Activated naive CD8-positive, alpha-beta T cell (primary cell): Measurements from ENCODE around the gene CHD3.
"Not testable (repeated sequence)": the region's sequence is repeated elsewhere in the genome, so short reads cannot be mapped to it uniquely, and the experiment has no call there.

Experiments
- H3K27ac Mint-ChIP-seq: one replicate; pipeline ENCODE4 v1.8.0; 2021; ENCODE audit warnings: mixed read lengths
- H3K27me3 Mint-ChIP-seq: one replicate; pipeline ENCODE4 v1.8.0; 2021; ENCODE audit warnings: mixed read lengths
- H3K36me3 Mint-ChIP-seq: one replicate; pipeline ENCODE4 v1.8.0; 2021; ENCODE audit warnings: mixed read lengths
- H3K4me1 Mint-ChIP-seq: one replicate; pipeline ENCODE4 v1.8.0; 2021; ENCODE audit warnings: low read depth, mixed read lengths
- H3K4me3 Mint-ChIP-seq: one replicate; pipeline ENCODE4 v1.8.0; 2021; ENCODE audit warnings: mild to moderate bottlenecking, mixed read lengths
- H3K9me3 Mint-ChIP-seq: one replicate; pipeline ENCODE4 v1.8.0; 2021; ENCODE audit warnings: low read depth, mixed read lengths

CHD3 gene

DNA sequence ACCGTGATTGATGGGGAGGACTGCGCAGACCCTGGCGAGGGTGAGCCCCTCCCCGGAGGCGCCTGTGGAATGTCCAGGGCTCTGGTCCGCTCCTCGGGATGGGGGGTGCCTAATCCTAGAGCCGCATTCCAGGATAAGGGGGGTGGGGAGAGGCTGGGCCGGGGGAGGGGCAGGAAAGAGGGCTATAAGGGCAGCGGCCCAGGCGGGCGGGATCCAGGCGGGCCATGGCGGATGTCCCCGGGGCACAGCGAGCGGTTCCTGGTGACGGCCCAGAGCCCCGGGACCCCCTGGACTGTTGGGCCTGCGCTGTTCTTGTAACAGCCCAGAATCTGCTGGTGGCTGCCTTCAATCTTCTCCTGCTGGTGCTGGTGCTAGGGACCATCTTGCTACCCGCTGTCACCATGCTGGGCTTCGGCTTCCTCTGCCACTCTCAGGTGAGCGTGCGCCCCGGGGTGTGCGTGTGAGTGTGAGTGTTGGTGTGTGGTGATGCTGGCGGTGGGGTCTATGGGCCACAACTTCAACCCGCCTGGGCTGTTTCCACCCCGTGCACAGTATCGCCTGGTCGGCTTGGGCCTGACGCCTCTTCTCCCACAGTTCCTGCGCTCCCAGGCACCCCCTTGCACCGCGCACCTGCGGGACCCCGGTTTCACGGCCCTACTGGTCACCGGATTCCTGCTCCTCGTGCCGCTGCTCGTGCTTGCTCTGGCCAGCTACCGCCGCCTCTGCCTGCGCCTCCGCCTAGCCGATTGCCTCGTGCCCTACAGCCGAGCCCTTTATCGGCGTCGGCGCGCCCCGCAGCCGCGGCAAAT, 33.5 kb upstream of the CHD3 start, which contains the start of gene TMEM88:
Gene TMEM88, plus strand, starts transcription at position 216 of the 809 bp plus-strand sequence. Its CDS starts 9 bp downstream, at position 225.
- no peaks in the 10 kb centered on the region for H3K27me3 Mint-ChIP-seq
- H3K9me3 Mint-ChIP-seq = no peaks in the 10 kb centered on the region
- peaks cover 9% of the 10 kb centered on the region for H3K36me3 Mint-ChIP-seq
- H3K4me1 Mint-ChIP-seq = peaks cover 31% of the 10 kb centered on the region
- no peak within 1 kb of the TSS for H3K27ac Mint-ChIP-seq
- H3K4me3 Mint-ChIP-seq = no peak within 1 kb of the TSS

- Mint-ChIP-seq H3K27ac (no peak overlapping the region), H3K4me3 (no peak overlapping the region), H3K36me3 (peaks cover 9% of the 10 kb centered on the region), H3K27me3 (no peaks in the 10 kb centered on the region), H3K4me1 (peaks cover 26% of the 10 kb centered on the region), H3K9me3 (no peaks in the 10 kb centered on the region)
These were observed 33.0 kb upstream of the CHD3 start for GRCh38 chr17:7855660-7856010.

DNA sequence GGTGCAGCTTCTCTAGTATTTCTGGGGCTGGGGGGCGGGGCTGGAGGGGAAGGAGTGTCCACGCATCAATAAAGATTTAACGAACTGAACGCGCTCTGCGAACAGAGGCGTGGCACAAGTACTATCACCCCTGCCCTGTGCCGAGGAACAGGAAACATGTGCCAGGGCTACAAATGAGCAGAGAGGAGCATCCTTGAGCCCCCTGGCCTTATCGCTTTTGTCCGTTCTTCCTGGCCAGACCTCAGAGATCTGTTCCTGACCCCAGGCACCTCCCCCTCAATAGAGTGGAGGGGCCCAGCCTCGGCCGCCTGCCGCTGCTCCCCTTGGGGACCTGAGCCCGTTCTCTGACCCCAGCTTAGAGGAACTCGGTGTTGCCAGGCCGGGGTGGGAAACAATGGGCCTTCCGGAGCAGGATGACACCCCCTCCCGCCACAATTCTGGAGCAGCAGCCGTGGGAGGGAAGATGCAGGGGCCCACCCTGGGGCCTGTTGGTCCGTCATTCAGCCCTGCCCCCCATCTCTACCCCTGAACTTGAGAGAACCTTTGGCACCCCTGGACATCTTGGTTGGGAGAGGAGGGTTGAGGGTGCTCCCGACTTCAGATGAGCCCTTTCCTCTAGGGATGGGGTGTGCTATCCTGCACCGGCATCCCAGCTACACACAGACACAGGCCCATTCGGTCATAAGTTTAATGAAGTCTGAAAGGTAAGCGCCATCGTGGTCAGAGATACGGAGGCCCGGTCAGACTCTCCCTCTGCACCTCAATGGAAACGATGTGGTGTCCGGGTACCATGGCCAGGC, 32.4 kb upstream of the CHD3 start:
- peaks cover 20% of the 10 kb centered on the region for H3K4me1 Mint-ChIP-seq
- H3K27ac Mint-ChIP-seq = no peak overlapping the region
- H3K4me3 Mint-ChIP-seq = no peak overlapping the region
- H3K9me3 Mint-ChIP-seq = no peaks in the 10 kb centered on the region
- peaks cover 9% of the 10 kb centered on the region for H3K36me3 Mint-ChIP-seq
- no peaks in the 10 kb centered on the region for H3K27me3 Mint-ChIP-seq

DNA sequence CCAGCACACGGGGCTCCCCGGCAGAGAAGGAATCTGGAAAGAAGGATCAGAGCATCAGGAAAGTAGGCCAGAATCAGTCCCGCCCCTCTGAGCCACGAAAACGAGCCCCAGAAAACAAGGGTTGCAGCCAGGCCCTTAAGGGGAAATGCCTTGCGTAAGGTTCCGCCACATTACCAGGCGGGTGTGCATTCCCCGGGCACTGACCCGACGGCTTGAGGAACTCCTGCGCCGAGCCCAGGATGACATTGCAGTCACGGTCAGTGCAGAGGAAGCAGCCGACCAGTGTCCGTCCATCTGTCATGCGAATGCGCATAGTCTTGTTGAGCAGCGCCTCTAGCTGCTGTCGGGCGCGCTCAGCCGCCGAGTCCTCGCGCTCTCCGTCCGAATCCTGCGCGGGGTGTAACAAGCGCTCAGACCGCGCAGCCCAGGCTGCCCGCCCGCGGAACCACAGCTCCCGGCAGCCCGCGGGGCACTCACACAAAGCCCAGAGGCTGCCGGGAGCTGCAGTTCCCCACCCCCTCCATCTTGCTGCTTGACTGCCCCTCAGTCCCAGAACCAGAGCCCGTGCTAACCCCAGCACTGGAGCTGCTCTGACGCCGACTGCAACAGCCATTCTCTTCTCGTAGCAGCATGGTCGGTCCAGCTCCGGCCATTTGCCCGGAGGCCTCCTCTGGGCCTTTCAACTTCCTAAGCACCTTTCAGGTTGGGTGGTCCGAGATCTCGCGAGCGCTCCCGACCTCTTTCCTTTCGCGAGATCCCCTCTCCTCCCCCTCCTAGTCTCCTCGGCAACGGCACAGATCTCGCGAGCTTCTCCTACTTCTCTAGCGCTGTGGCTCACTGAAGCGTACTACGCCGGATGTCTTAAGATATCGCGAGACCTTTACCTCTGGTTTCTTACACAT, 31.5 kb upstream of the CHD3 start, which contains the start of gene NAA38:
Gene NAA38, minus strand, starts transcription at position 749 of the 902 bp plus-strand sequence. Its CDS starts 96 bp downstream, at position 653.
- H3K27ac Mint-ChIP-seq = no peak within 1 kb of the TSS
- peaks cover 14% of the 10 kb centered on the region for H3K4me1 Mint-ChIP-seq
- no peaks in the 10 kb centered on the region for H3K9me3 Mint-ChIP-seq
- peaks cover 9% of the 10 kb centered on the region for H3K36me3 Mint-ChIP-seq
- no peak within 1 kb of the TSS for H3K4me3 Mint-ChIP-seq
- no peaks in the 10 kb centered on the region for H3K27me3 Mint-ChIP-seq

- H3K9me3 Mint-ChIP-seq = no peaks in the 10 kb centered on the region
- no peaks in the 10 kb centered on the region for H3K27me3 Mint-ChIP-seq
- peaks cover 16% of the 10 kb centered on the region for H3K4me1 Mint-ChIP-seq
- no peak within 1 kb of the TSS for H3K4me3 Mint-ChIP-seq
- H3K36me3 Mint-ChIP-seq = peaks cover 9% of the 10 kb centered on the region
- no peak within 1 kb of the TSS for H3K27ac Mint-ChIP-seq
These were observed 30.7 kb upstream of the CHD3 start, which contains the start of gene CYB5D1 for GRCh38 chr17:7857713-7858521. Gene CYB5D1 (plus strand): TSS chr17:7858003. CDS start chr17:7858135, 132 bp downstream.

DNA sequence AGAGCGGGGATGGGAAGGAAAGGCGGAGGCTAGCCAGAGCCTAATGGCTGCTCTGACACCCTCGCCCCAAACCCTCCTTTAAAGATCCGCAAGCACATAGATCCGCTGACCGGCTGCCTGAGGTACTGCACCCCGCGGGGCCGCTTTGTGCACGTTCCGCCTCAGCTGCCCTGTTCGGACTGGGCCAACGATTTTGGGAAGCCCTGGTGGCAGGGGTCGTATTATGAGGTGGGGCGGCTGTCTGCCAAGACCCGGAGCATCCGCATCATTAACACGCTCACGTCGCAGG, 30.1 kb upstream of the CHD3 start:
- Mint-ChIP-seq H3K27ac (no peak overlapping the region), H3K36me3 (peaks cover 9% of the 10 kb centered on the region), H3K4me1 (peaks cover 16% of the 10 kb centered on the region), H3K9me3 (no peaks in the 10 kb centered on the region), H3K4me3 (no peak overlapping the region), H3K27me3 (no peaks in the 10 kb centered on the region)

GRCh38 chr17:7859028-7859427, 29.6 kb upstream of the CHD3 start:
- peak overlapping the region; percentile 35 for H3K27ac Mint-ChIP-seq
- no peak overlapping the region for H3K4me3 Mint-ChIP-seq
- H3K4me1 Mint-ChIP-seq = peaks cover 13% of the 10 kb centered on the region
- H3K9me3 Mint-ChIP-seq = no peaks in the 10 kb centered on the region
- peaks cover 7% of the 10 kb centered on the region for H3K36me3 Mint-ChIP-seq
- no peaks in the 10 kb centered on the region for H3K27me3 Mint-ChIP-seq

- Mint-ChIP-seq H3K9me3 (no peaks in the 10 kb centered on the region), H3K4me1 (peaks cover 29% of the 10 kb centered on the region), H3K4me3 (no peak overlapping the region), H3K27ac (peak overlapping the region; percentile 18), H3K36me3 (peaks cover 3% of the 10 kb centered on the region), H3K27me3 (no peaks in the 10 kb centered on the region)
These were observed 25.7 kb upstream of the CHD3 start for GRCh38 chr17:7862692-7863437.

DNA sequence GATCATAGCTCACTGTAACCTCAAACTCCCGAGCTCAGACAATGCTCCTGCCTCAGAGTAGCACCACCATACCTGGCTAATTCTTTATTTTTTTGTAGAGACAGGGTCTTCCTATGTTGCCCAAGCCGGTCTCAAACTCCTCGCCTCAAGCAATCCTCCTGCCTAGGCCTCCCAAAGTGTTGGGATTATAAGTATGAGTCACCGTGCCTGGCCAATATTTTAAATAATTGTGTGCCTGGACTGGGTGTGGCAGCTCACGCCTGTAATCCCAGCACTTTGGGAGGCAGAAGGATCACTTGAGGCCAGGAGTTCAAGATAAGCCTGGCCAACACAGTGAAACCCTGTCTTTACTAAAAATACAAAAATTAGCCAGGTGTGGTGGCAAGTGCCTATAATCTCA, 24.2 kb upstream of the CHD3 start:
- H3K4me3 Mint-ChIP-seq, H3K27ac Mint-ChIP-seq, H3K27me3 Mint-ChIP-seq, H3K36me3 Mint-ChIP-seq, H3K9me3 Mint-ChIP-seq: not testable (repeated sequence)
- peaks cover 36% of the 10 kb centered on the region for H3K4me1 Mint-ChIP-seq

DNA sequence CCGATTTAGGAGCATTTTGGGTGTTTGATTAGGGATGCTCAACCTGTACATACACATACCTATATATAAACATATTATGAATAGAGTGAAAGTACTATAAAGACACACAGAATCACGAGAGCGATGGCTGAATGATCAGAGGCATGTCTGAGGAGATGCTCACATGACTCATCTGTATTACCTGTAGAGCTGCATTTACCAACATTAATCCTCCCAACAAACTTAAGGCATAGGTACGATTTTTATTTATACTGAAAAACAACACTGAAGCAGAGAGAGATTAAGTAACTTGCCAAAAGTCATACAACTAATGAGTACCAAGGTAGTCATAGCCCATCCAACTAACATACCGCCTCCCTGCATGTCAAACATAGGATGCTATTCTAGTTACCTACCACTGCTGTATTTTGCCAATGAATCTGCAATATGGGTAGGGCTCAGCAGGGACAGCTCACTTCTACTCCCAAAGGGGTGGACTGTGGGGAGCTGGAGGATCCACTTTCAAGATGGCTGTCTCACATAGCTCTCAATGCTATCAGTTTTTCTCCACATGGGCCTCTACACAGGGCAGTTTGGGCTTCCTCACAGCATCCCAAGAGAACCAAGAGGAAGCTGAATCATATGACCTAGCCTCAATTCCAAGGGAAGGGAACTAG, 23.5 kb upstream of the CHD3 start:
- no peak overlapping the region for H3K4me3 Mint-ChIP-seq
- H3K9me3 Mint-ChIP-seq = no peaks in the 10 kb centered on the region
- H3K27me3 Mint-ChIP-seq = no peaks in the 10 kb centered on the region
- H3K36me3 Mint-ChIP-seq = no peaks in the 10 kb centered on the region
- H3K27ac Mint-ChIP-seq = no peak overlapping the region
- peaks cover 38% of the 10 kb centered on the region for H3K4me1 Mint-ChIP-seq

- Mint-ChIP-seq H3K9me3 (no peaks in the 10 kb centered on the region), H3K27me3 (no peaks in the 10 kb centered on the region), H3K4me3 (peak overlapping the region; percentile 58), H3K4me1 (peaks cover 33% of the 10 kb centered on the region), H3K27ac (peak overlapping the region; percentile 82), H3K36me3 (no peaks in the 10 kb centered on the region)
These were observed 20.7 kb upstream of the CHD3 start for GRCh38 chr17:7867881-7868329.

DNA sequence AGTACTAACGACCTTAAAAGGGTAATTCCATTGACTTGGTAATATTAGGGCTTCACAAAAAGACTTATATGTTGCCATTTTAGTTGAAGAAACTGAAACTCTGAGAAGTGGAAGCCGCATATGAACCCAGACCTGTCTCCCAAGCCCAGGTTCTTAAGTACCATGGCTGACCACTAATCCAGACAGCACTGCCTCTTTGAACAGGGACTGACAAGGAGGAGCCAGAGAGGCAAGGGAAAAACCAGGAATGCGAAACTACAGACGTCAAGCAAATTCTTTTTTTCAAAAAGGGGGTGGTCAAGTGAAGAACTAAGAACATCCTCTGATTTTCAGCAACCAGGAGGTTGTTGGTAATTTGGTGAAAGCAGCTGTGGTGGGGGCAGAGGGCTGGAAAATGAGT, 15.5 kb upstream of the CHD3 start:
- H3K36me3 Mint-ChIP-seq = peaks cover 6% of the 10 kb centered on the region
- H3K27me3 Mint-ChIP-seq = no peaks in the 10 kb centered on the region
- H3K27ac Mint-ChIP-seq = no peak overlapping the region
- peaks cover 20% of the 10 kb centered on the region for H3K4me1 Mint-ChIP-seq
- H3K4me3 Mint-ChIP-seq = no peak overlapping the region
- no peaks in the 10 kb centered on the region for H3K9me3 Mint-ChIP-seq

- Mint-ChIP-seq H3K4me3 (no peak overlapping the region), H3K36me3 (peaks cover 6% of the 10 kb centered on the region), H3K4me1 (peaks cover 7% of the 10 kb centered on the region), H3K27ac (peak overlapping the region; percentile 0), H3K9me3 (no peaks in the 10 kb centered on the region), H3K27me3 (no peaks in the 10 kb centered on the region)
These were observed 12.7 kb upstream of the CHD3 start for GRCh38 chr17:7875804-7876370.
